HL-60/S4 treated with phorbol 12-myristate 13-acetate at 8.2 ng/mL for 4 days and 3 days (cell line): ENCODE measurements around the gene SPDYE2.
"Not testable (repeated sequence)": the region's sequence is repeated elsewhere in the genome, so short reads cannot be mapped to it uniquely, and the experiment has no call there.

Experiments
- in situ Hi-C: fragments of 300-500 bp; cut with MboI; formaldehyde crosslinking; loops from 2 replicates; pipeline ENCODE4 v1.15.0; 2022; ENCODE audit warnings: low sequenced_read_pairs

SPDYE2 gene

DNA sequence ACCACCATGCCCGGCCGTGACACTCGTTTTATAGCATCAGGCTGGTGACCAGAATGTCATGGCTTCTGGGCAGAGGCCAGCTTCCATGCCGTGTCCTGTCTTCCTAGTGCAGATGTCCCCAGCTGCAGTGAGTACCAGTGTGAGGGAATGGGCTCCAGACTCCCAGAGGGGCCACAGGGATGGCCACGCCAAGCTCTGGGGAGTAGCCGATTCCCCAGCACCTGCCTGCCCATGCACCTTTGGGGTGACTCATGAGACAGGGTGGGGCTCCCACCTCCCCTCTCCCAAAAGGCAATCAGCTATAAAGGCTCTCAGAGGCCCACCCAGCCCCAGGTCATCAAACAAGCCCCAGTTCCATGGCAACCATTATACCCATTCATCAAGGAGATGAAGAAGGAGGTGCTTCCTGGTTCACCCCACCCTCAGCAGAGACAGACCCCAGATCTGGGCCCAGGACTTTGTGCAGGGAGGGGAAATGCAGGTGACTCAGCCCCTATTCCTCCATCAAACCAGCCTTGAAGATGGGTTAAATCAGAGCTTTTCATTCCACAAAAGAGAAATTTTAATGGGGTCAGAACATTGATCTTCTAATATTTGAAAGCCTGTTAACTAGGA is at the start of gene SPDYE2:
Gene SPDYE2 (plus strand): TSS at position 419 of the 615 bp plus-strand sequence. CDS start 2,030 bp downstream, outside the sequence.
- in situ Hi-C loops, result not testable (repeated sequence)

- in situ Hi-C loops, result not testable (repeated sequence)
Measured at GRCh38 chr7:102503141-102503540, 47.9 kb upstream of the SPDYE2 start.

DNA sequence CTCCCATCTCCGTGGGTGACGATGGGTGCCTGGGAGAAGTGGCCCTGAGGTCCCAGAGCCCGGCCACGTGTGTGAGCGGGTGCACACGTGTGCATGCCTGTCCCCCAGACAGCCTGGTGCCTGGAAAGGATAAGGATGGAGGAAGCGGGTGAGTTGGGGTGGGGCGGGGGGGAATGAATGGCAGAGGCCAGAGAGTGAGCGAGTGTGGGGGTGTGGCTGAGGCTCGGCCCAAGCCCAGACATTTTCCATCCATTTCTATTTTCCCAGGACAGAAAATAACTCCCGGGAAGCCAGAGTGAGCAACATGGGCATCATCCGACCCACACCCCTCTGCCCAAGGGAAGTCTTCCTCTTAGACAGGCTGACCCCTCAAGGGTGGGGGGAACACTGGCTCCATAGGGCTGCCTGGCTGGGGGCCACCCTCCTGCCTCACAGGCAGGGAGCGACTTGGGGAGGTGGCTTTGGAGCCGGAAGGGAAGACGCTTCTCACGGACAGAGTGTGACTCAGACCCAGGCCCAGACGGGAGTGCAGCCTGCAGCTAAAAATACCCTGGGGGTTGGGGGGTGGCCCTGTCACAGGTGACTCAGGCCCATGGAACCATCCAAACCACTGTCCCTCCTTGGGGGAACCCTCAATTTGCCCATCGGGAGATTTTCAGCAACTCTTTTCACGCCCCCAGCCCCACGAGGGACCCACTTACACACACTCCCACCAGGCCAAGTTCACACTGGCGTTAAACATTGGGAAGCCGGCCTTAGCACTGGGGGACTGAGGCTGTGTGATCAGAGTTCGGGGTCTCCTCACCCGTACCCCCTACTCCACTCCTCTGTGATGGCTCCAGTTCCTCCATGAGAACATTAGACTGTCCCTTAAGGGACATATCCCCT is 45.5 kb upstream of the SPDYE2 start:
- in situ Hi-C loops, result not testable (repeated sequence)

GRCh38 chr7:102507410-102508088 is 43.5 kb upstream of the SPDYE2 start:
- in situ Hi-C loops, result not testable (repeated sequence)

GRCh38 chr7:102510575-102510974 is 40.5 kb upstream of the SPDYE2 start:
- in situ Hi-C loops, result not testable (repeated sequence)

DNA sequence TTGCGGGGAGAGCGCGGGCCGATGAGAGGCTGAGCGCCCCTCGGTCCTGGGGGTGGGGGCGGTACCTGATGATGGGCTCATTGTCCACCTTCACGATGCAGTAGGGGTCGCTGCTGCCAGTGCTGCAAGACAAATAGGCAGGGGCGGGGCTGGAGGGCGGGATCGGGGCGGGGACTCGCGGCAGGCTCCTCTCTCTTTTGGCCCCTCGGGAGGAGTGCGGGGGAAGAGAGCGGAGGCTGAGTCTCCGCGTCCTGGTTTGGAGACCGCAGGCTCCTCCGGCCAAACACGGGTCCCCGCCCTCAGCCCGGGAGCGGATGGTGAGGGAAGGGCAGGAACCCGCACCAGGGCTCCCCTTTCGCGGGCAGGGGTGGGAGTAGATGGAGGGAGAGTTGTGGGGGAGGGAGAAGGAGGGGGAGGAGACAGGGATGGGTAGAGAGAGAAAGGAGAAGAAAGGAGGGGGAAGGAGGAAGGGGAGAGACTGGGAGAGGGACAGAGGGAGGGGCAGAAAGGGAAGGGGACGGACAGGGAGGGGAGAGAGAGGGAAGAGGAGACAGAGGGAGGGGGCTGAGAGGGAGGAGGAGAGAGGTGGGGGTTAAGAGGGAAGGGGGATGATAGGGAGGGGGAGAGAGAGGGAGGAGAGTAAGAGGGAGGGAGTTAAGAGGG is 39.0 kb upstream of the SPDYE2 start:
- in situ Hi-C loops, result not testable (repeated sequence)

DNA sequence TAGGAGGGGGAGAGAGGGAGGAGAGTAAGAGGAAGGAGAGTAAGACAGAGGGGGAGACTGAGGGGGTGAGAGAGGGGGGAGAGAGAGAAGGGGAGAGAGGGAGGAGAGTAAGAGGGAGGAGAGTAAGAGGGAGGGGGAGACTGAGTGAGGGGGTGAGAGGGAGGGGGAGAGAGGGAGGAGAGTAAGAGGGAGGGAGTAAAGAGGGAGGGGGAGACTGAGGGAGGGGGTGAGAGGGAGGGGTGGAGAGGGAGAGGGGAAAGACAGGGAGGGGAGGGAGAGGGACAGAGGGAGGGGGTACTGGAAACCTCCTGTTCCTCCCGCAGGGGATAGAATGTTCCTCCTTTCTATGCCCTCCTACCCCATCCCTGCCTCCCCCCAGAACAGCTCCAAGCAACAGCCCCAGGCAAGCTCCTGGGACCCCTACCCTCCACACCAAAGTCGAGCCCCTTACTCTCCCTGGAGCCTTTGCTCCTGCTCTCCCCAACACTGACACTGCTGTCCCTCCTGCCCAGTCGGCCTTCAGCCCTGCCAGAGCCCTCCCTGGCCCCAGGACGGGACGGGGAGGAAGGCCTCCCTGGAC is 38.3 kb upstream of the SPDYE2 start:
- in situ Hi-C loops, result not testable (repeated sequence)

- in situ Hi-C loops, result not testable (repeated sequence)
Measured at GRCh38 chr7:102514881-102515721, 35.9 kb upstream of the SPDYE2 start.

DNA sequence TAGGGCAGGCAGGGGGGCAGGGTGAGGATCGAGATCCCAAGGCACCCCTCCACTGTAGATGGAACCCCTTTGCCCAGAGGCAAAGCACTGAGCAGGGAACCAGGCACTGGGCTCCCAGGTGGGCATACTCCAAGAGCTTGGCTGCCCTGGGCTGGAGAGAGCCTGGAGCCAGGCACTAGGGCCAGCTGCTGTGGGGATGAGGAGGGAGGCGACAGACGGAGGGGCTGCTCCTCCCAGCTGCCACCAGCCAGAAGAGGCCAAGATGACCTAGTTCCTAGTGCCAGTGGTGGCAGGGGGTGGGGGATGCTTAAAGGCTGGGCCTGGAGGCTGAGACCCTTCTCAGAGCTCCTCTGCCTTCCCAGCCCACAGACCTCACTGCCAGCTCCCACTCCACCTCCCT is 35.1 kb upstream of the SPDYE2 start:
- in situ Hi-C loops, result not testable (repeated sequence)

DNA sequence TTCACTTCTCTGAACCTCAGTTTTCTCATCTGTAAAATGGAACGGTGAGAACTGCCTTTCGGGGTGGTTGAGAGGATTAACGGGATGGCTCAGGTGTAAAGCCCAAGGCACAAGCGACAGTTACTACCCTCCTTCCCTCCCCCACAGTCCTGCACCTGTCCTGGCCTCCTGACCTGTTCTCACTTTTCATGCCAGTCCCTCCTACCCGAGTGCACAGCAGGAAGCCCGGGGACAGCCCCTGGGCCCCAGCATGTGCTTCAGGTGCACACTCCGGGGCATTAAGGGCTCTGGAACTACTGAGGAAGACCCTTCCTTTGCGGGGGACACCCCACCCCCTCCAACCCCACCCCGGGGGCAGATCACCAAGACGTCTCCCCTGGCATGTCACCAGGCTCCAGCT is 34.1 kb upstream of the SPDYE2 start:
- in situ Hi-C loops, result not testable (repeated sequence)

- in situ Hi-C loops, result not testable (repeated sequence)
Measured at GRCh38 chr7:102517550-102518147, 33.4 kb upstream of the SPDYE2 start, which contains the start of gene RASA4B. Gene RASA4B, minus strand, starts transcription at chr7:102517777. Its CDS starts 67 bp downstream, at chr7:102517710.

GRCh38 chr7:102520797-102521196 is 30.2 kb upstream of the SPDYE2 start:
- in situ Hi-C loops, result not testable (repeated sequence)

GRCh38 chr7:102524803-102525202 is 26.2 kb upstream of the SPDYE2 start:
- in situ Hi-C loops, result not testable (repeated sequence)

GRCh38 chr7:102527182-102527581 is 23.8 kb upstream of the SPDYE2 start:
- in situ Hi-C loops, result not testable (repeated sequence)

DNA sequence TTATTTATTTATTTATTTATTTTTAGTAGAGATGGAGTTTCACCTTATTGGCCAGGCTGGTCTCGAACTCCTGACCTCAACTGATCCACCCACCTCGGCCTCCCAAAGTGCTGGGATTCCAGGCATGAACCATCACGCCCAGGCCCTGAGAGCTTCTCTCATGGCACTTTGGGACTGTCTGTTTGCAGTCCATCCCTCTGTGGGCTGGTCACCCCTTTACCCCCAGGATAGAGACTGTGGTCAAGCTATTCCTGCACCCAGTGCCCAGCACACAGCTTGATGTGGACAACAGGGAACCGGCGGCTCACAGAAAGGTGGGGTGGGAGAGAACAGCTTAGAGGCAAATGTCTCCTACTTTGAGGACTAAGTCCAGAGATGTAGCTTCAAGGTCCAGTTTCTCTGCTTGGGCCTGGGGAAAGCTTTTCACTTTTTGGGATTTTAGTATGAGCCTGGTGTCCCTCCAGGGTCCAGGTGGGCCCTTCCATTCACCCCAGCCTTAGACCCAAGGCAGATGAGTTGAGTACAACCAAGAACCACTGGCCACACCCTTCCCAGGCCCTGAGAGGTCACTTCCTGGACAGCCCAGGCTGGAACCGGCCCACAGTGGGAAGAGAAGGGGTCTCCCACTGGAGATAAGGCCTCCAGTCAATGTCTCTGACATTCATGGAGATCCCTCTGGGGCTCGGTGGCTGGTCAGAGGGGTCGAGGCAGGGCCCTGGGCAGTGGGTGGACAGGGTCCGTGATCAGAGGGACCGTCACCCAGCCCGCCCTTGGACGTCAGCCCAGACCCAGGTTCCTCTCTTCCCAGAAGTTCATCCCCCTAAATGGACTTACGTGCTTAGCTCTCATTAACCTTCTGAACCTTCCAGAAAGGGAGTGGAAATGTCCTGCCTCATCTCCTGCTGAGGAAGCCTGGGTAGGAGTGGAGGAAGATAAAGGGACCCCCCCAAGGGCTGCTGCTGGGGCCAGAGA is 22.9 kb upstream of the SPDYE2 start:
- in situ Hi-C loops, result not testable (repeated sequence)

DNA sequence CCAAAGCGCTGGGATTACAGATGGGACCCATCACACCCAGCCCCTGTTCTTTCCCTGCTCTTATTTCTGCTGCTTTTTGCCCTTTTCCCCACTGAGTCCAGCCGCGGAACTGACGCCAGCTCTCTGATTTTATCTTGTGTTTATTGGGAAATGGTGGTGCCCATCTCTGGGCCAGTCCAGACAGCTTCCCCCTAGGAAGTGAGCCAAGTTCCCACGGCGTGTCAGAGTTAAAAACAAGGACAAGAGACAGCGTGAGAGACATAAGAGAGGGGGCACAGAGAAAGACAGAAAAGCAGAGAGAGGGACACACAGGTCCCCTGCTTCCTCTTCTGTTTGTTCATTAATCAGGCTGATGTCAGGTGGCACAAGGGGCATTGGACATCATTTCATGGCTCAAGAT is 19.4 kb upstream of the SPDYE2 start:
- in situ Hi-C loops, result not testable (repeated sequence)

GRCh38 chr7:102532127-102532526 is 18.9 kb upstream of the SPDYE2 start:
- in situ Hi-C loops, result not testable (repeated sequence)

GRCh38 chr7:102535062-102535615 is 15.9 kb upstream of the SPDYE2 start:
- in situ Hi-C loops, result not testable (repeated sequence)
